Natural killer cell (primary cell): ENCODE measurements around the gene SLC35F3. TPM values are rescaled to one million over a fixed set of nuclear protein-coding genes. Genes with fewer than 3 reads are reported as not detected.
"Not testable (repeated sequence)": the region's sequence is repeated elsewhere in the genome, so short reads cannot be mapped to it uniquely, and the experiment has no call there.

Experiments used
- ATAC-seq, 3 donors: fragments of 150-1000 bp in 2 of 3; fragments of 200-7000 bp in 1 of 3; cut with Tn5 transposase; 1 replicate in 1 of 3; 2 replicates in 2 of 3; pipeline ENCODE4 v1.10.0; 2021; ENCODE audit warnings: mild to moderate bottlenecking in 2 of 3, moderate library complexity in 2 of 3
- DNase-seq, 2 donors: peaks; one replicate each; pipeline versions ENCODE4 v3.0.0 to v3.0.0-alpha.2; 2013 to 2021; ENCODE audit warnings: mixed read lengths in 1 of 2
- H3K27ac ChIP-seq: one replicate; pipeline ENCODE4 v1.5.1; 2013; ENCODE audit warnings: mild to moderate bottlenecking, low read length
- H3K27me3 ChIP-seq: one replicate; pipeline ENCODE4 v1.6.1; 2013; ENCODE audit warnings: low read length; ENCODE audit not compliant: control insufficient read depth, insufficient read depth
- H3K36me3 ChIP-seq: one replicate; pipeline ENCODE4 v1.6.1; 2013; ENCODE audit warnings: low read length; ENCODE audit not compliant: control insufficient read depth, insufficient read depth
- H3K4me1 ChIP-seq: one replicate; pipeline ENCODE4 v1.6.1; 2013; ENCODE audit warnings: low read length; ENCODE audit not compliant: control insufficient read depth, insufficient read depth
- H3K4me3 ChIP-seq: one replicate; pipeline ENCODE4 v1.5.1; 2013; ENCODE audit warnings: low read length
- H3K9me3 ChIP-seq: one replicate; pipeline ENCODE4 v1.6.1; 2013; ENCODE audit warnings: low read length; ENCODE audit not compliant: control insufficient read depth, insufficient read depth
- H3K27ac Mint-ChIP-seq, 2 donors: one replicate each; pipeline ENCODE4 v1.8.0; 2022; ENCODE audit warnings: mild to moderate bottlenecking in 2 of 2, mixed read lengths in 2 of 2, moderate library complexity in 1 of 2
- H3K27me3 Mint-ChIP-seq, 2 donors: one replicate each; pipeline ENCODE4 v1.8.0; 2022; ENCODE audit warnings: low read depth in 2 of 2, mixed read lengths in 2 of 2
- H3K36me3 Mint-ChIP-seq: one replicate; pipeline ENCODE4 v1.8.0; 2022; ENCODE audit warnings: mixed read lengths
- H3K4me1 Mint-ChIP-seq, 2 donors: one replicate each; pipeline ENCODE4 v1.8.0; 2022; ENCODE audit warnings: mixed read lengths in 2 of 2
- H3K4me3 Mint-ChIP-seq: one replicate; pipeline ENCODE4 v1.8.0; 2022; ENCODE audit warnings: mild to moderate bottlenecking, moderate library complexity, mixed read lengths
- H3K9me3 Mint-ChIP-seq, 2 donors: one replicate each; pipeline ENCODE4 v1.8.0; 2022; ENCODE audit warnings: mixed read lengths in 2 of 2
- CTCF ChIP-seq: fragments of 200-600 bp; IDR thresholded peaks from one replicate; pipeline ENCODE4 v1.8.0; 2022; ENCODE audit warnings: antibody characterized with exemption
- WGBS: methylation state at CpG from one replicate; pipeline ENCODE4 v1.1.7; 2013; ENCODE audit warnings: missing lambda C conversion rate; ENCODE audit not compliant: insufficient coverage; 5-methylcytosine and 5-hydroxymethylcytosine counted together
- intact Hi-C: fragments of 100-400 bp; cut with micrococcal nuclease; formaldehyde crosslinking; loops from one replicate; pipeline ENCODE4 v1.14.2; 2022
- total RNA-seq, 4 donors: library from RNA; stranded (reverse); fragments of 120-200 nt in 1 of 4; gene quantifications; one replicate each; pipeline versions ENCODE4 v1.2.3 to v1.2.4, GENCODE V29; 2013 to 2022

The SLC35F3 gene
- total RNA-seq, 3 donors from 2014 or later (not counting 1 experiment from before 2014, with no cell fraction given): not detected

- peaks cover 0 to 2% of the 10 kb centered on the region in 2 donors for H3K9me3 Mint-ChIP-seq
- ATAC-seq: no peak
- intact Hi-C loops: no loop called here
- no peak for TF ChIP-seq CTCF
- peaks cover 4 to 7% of the 10 kb centered on the region in 2 donors for H3K4me1 Mint-ChIP-seq
- H3K4me1 ChIP-seq: no peaks in the 10 kb centered on the region
- H3K27ac ChIP-seq: no peak overlapping the region
- H3K27me3 ChIP-seq: no peaks in the 10 kb centered on the region
- no peak overlapping the region for H3K27ac Mint-ChIP-seq
- peaks cover 0 to 17% of the 10 kb centered on the region in 2 donors for H3K27me3 Mint-ChIP-seq
- no peak overlapping the region for H3K4me3 Mint-ChIP-seq
- no peak for DNase-seq
- no peaks in the 10 kb centered on the region for H3K36me3 Mint-ChIP-seq
- WGBS: 89% methylated on average over 5 of the region's 5 CpGs
- no peaks in the 10 kb centered on the region for H3K9me3 ChIP-seq
- H3K4me3 ChIP-seq: no peak overlapping the region
- H3K36me3 ChIP-seq: no peaks in the 10 kb centered on the region
Observed at GRCh38 chr1:234119431-234119830, 215.0 kb downstream of the SLC35F3 start.

DNA sequence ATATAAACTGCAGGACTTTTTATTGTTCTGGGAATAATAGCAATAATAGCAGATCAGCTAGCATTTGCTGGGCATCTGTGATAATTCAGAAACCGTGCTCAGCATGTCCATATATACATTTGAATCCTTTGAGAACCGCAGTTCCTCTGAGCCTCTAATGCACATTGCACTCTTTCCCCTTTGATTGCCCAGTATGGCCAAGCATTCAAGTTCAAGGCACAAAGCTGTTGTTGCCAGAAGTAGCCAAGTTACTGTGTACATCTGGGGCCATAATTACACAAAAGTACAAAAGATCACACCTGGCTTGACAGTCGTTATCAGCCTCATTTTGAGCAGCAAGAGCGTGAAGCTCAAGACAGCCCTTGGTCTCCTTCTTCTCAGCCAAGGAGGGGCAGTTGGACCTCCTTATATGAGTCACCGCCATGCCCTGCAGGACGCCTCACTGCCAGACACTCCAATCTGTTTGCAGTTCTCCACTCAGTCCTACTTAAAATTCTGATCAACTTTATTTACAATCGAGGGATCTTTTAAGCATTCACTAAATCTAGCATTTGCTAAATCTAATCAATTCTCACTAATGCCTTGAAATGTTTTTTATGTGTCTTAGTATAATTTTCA is 216.0 kb downstream of the SLC35F3 start:
- DNase-seq: no peak
- Histone ChIP-seq H3K36me3 (no peaks in the 10 kb centered on the region), H3K4me1 (no peaks in the 10 kb centered on the region), H3K4me3 (no peak overlapping the region), H3K27ac (no peak overlapping the region), H3K27me3 (no peaks in the 10 kb centered on the region), H3K9me3 (no peaks in the 10 kb centered on the region)
- no peak for ATAC-seq
- no peaks in the 10 kb centered on the region for H3K4me1 Mint-ChIP-seq
- WGBS: 88% methylated on average over 7 of the region's 7 CpGs
- H3K27me3 Mint-ChIP-seq: peaks cover 5 to 7% of the 10 kb centered on the region in 2 donors
- H3K4me3 Mint-ChIP-seq: no peak overlapping the region
- no peak overlapping the region for H3K27ac Mint-ChIP-seq
- TF ChIP-seq CTCF: no peak
- peaks cover 0 to 2% of the 10 kb centered on the region in 2 donors for H3K9me3 Mint-ChIP-seq
- no peaks in the 10 kb centered on the region for H3K36me3 Mint-ChIP-seq
- intact Hi-C loops: no loop called here

- intact Hi-C loops, H3K4me3 ChIP-seq, H3K27me3 ChIP-seq, H3K36me3 ChIP-seq, H3K36me3 Mint-ChIP-seq, ATAC-seq, H3K9me3 Mint-ChIP-seq, H3K4me1 Mint-ChIP-seq, DNase-seq, H3K9me3 ChIP-seq, H3K27ac Mint-ChIP-seq, H3K27ac ChIP-seq, H3K4me1 ChIP-seq, H3K4me3 Mint-ChIP-seq: not testable (repeated sequence)
- peaks cover 0 to 17% of the 10 kb centered on the region in 2 donors for H3K27me3 Mint-ChIP-seq
- WGBS: 80% methylated on average over 1 of the region's 3 CpGs
Observed at GRCh38 chr1:234121659-234122058, 217.2 kb downstream of the SLC35F3 start.

- H3K4me1 ChIP-seq, intact Hi-C loops, DNase-seq, H3K4me3 ChIP-seq, H3K27me3 ChIP-seq, H3K27ac Mint-ChIP-seq, H3K4me1 Mint-ChIP-seq, H3K36me3 ChIP-seq, H3K36me3 Mint-ChIP-seq, H3K9me3 Mint-ChIP-seq, ATAC-seq, H3K4me3 Mint-ChIP-seq, H3K9me3 ChIP-seq, H3K27ac ChIP-seq: not testable (repeated sequence)
- H3K27me3 Mint-ChIP-seq: peaks cover 0 to 17% of the 10 kb centered on the region in 2 donors
- 94% methylated on average over 1 of the region's 2 CpGs for WGBS
Observed at GRCh38 chr1:234122571-234122970, 218.1 kb downstream of the SLC35F3 start.
